ENCODE results near the gene PNMA6F.
"Not testable (repeated sequence)": the region's sequence is repeated elsewhere in the genome, so short reads cannot be mapped to it uniquely, and the experiment has no call there.

The PNMA6F gene

GRCh38 chrX:153301746-153302145, 19.8 kb downstream of the PNMA6F start:
- H3K4me3 ChIP-seq, result no peak overlapping the region
- DNase-seq (ENCODE audit: low spot score), result no peak
- TF ChIP-seq CTCF (IDR thresholded peaks at IDR 0.05), result no peak
- H3K27ac ChIP-seq, result no peak overlapping the region

- no peak overlapping the region for H3K4me3 ChIP-seq
- DNase-seq (ENCODE audit: low spot score), result no peak
- TF ChIP-seq CTCF (IDR thresholded peaks at IDR 0.05), result no peak
- H3K27ac ChIP-seq, result no peak overlapping the region
Observed at GRCh38 chrX:153299855-153300254, 21.7 kb downstream of the PNMA6F start.

- TF ChIP-seq CTCF (IDR thresholded peaks at IDR 0.05), result no peak
- H3K27ac ChIP-seq, result no peak overlapping the region
- DNase-seq (ENCODE audit: low spot score), result no peak
- no peak overlapping the region for H3K4me3 ChIP-seq
Observed at GRCh38 chrX:153297376-153297775, 24.2 kb downstream of the PNMA6F start.

- not testable (repeated sequence) for DNase-seq (ENCODE audit: low spot score); H3K4me3 ChIP-seq; H3K27ac ChIP-seq
Observed at GRCh38 chrX:153293485-153294071, 28.0 kb downstream of the PNMA6F start.

- not testable (repeated sequence) for H3K27ac ChIP-seq; DNase-seq (ENCODE audit: low spot score)
Observed at GRCh38 chrX:153288807-153289206, 32.8 kb downstream of the PNMA6F start.

GRCh38 chrX:153285678-153286077, 35.9 kb downstream of the PNMA6F start:
- not testable (repeated sequence) for H3K4me3 ChIP-seq; DNase-seq (ENCODE audit: low spot score); H3K27ac ChIP-seq

More at GRCh38 chrX:153288807-153289206, 32.8 kb downstream of the PNMA6F start:
- H3K4me3 ChIP-seq, result not testable (repeated sequence)

GRCh38 chrX:153283982-153284381, 37.6 kb downstream of the PNMA6F start:
- not testable (repeated sequence) for H3K4me3 ChIP-seq; DNase-seq (ENCODE audit: low spot score); H3K27ac ChIP-seq

GRCh38 chrX:153281784-153282183, 39.8 kb downstream of the PNMA6F start:
- H3K4me3 ChIP-seq; H3K27ac ChIP-seq; DNase-seq (ENCODE audit: low spot score): not testable (repeated sequence)

GRCh38 chrX:153279304-153279703, 42.3 kb downstream of the PNMA6F start:
- not testable (repeated sequence) for H3K4me3 ChIP-seq; DNase-seq (ENCODE audit: low spot score)

GRCh38 chrX:153276049-153276448, 45.5 kb downstream of the PNMA6F start:
- DNase-seq (ENCODE audit: low spot score); H3K27ac ChIP-seq; H3K4me3 ChIP-seq: not testable (repeated sequence)

More at GRCh38 chrX:153279304-153279703, 42.3 kb downstream of the PNMA6F start:
- H3K27ac ChIP-seq, result not testable (repeated sequence)

GRCh38 chrX:153275418-153275817, 46.1 kb downstream of the PNMA6F start:
- not testable (repeated sequence) for DNase-seq (ENCODE audit: low spot score); H3K4me3 ChIP-seq; H3K27ac ChIP-seq

GRCh38 chrX:153272584-153272983, 49.0 kb downstream of the PNMA6F start:
- not testable (repeated sequence) for DNase-seq (ENCODE audit: low spot score); H3K27ac ChIP-seq; H3K4me3 ChIP-seq

GRCh38 chrX:153272070-153272469, 49.5 kb downstream of the PNMA6F start:
- not testable (repeated sequence) for DNase-seq (ENCODE audit: low spot score); H3K4me3 ChIP-seq; H3K27ac ChIP-seq

Data from coronary artery (tissue), 2 donors.